Gastroesophageal sphincter (tissue), 3 donors: Measurements from ENCODE around the gene CTU1.

Source experiments
- POLR2A ChIP-seq, 2 donors: fragments of 450-650 bp; IDR thresholded peaks; one replicate each; pipeline ENCODE4 v1.6.1; 2017; ENCODE audit warnings: antibody characterized with exemption in 2 of 2, mild to moderate bottlenecking in 2 of 2, moderate library complexity in 1 of 2
- TF ChIP-seq, protein P1 (sequence below), 4 experiments: fragments of 200-600 bp in 2 of 4; fragments of 450-650 bp in 2 of 4; sonication (generic) in 1 of 4; IDR thresholded peaks; one replicate each; pipeline ENCODE4 v1.5.1; 2017 to 2019; ENCODE audit warnings: antibody characterized with exemption in 4 of 4, mild to moderate bottlenecking in 2 of 4, moderate library complexity in 2 of 4

DNA sequence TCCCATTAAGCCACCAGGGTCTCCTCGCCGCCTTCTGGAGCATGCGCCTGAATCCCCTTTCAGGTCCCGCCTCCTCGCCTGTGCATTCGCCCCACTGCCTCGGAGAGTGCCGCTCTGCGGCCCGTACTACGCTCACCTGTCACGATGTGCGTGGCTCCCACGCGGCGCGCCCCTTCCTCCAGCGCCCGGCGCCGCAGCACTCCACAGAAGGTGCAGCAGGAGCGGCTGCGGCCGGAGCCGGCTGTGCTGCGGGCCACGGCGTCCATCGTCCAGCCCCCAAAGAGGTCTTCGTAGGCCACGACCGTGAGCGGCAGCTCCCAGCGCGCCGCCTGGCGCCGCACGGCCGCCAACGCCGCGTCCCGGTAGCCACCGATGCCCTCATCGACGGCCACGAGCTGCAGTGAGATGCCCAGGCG is 4.3 kb downstream of the CTU1 start:
- TF ChIP-seq, protein P1, sequence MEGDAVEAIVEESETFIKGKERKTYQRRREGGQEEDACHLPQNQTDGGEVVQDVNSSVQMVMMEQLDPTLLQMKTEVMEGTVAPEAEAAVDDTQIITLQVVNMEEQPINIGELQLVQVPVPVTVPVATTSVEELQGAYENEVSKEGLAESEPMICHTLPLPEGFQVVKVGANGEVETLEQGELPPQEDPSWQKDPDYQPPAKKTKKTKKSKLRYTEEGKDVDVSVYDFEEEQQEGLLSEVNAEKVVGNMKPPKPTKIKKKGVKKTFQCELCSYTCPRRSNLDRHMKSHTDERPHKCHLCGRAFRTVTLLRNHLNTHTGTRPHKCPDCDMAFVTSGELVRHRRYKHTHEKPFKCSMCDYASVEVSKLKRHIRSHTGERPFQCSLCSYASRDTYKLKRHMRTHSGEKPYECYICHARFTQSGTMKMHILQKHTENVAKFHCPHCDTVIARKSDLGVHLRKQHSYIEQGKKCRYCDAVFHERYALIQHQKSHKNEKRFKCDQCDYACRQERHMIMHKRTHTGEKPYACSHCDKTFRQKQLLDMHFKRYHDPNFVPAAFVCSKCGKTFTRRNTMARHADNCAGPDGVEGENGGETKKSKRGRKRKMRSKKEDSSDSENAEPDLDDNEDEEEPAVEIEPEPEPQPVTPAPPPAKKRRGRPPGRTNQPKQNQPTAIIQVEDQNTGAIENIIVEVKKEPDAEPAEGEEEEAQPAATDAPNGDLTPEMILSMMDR (IDR thresholded peaks at IDR 0.05), result no peak
- no peak for TF ChIP-seq POLR2A (IDR thresholded peaks at IDR 0.05)
